ENCODE results near the gene KLHL35. TPM values are rescaled to one million over a fixed set of nuclear protein-coding genes. Genes with fewer than 3 reads are reported as not detected.

KLHL35 gene, protein sequence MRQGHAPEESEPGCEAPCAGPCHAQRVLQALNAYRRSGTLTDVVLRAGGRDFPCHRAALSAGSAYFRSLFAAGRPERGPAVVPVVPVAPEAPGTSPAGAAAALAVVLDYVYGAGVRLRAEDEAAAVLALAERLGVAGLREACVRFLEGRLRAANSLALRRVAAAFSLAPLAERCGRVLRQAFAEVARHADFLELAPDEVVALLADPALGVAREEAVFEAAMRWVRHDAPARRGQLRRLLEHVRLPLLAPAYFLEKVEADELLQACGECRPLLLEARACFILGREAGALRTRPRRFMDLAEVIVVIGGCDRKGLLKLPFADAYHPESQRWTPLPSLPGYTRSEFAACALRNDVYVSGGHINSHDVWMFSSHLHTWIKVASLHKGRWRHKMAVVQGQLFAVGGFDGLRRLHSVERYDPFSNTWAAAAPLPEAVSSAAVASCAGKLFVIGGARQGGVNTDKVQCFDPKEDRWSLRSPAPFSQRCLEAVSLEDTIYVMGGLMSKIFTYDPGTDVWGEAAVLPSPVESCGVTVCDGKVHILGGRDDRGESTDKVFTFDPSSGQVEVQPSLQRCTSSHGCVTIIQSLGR
- total RNA-seq, result under 1 TPM; 0.50 to 0.67 TPM

DNA sequence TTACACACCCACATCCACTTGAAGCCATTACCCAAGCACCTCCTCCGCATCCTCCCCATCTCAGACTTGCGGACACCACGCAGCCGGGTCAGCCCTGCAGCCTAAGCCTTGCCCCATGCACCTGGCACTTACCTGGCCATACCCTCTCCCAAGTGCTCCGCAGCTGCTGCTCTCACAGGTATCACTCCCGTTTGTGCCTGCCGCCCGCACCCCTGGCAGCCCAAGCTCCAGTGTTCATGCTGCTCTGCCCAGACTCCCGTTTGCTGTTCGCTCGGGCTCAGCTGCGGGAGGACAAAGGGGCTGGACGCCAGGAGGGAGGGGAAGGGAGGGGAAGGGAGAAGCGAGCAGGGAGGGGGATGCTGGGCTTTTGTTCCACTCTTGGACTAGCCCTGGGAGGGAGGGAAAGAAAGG lies at the start of gene KLHL35:
KLHL35 (minus strand) TSS at position 293 of the 411 bp plus-strand sequence. CDS start 2,574 bp downstream, outside the sequence.
- H3K36me3 ChIP-seq, result no peaks in the 10 kb centered on the region
- H3K27me3 ChIP-seq, result peaks cover 38% of the 10 kb centered on the region
- DNase-seq, result no peak
- H3K27ac ChIP-seq, result no peak within 1 kb of the TSS
- H3K9me3 ChIP-seq, result no peaks in the 10 kb centered on the region
- H3K4me3 ChIP-seq, result no peak within 1 kb of the TSS
- peaks cover 10% of the 10 kb centered on the region for H3K4me1 ChIP-seq
- intact Hi-C loops (cut with DNase I), result no loop called here
- no peak within 1 kb of the TSS for H3K9ac ChIP-seq (ENCODE audit: low read depth in 2 of 2, low read length in 2 of 2)
- TF ChIP-seq, protein P1, sequence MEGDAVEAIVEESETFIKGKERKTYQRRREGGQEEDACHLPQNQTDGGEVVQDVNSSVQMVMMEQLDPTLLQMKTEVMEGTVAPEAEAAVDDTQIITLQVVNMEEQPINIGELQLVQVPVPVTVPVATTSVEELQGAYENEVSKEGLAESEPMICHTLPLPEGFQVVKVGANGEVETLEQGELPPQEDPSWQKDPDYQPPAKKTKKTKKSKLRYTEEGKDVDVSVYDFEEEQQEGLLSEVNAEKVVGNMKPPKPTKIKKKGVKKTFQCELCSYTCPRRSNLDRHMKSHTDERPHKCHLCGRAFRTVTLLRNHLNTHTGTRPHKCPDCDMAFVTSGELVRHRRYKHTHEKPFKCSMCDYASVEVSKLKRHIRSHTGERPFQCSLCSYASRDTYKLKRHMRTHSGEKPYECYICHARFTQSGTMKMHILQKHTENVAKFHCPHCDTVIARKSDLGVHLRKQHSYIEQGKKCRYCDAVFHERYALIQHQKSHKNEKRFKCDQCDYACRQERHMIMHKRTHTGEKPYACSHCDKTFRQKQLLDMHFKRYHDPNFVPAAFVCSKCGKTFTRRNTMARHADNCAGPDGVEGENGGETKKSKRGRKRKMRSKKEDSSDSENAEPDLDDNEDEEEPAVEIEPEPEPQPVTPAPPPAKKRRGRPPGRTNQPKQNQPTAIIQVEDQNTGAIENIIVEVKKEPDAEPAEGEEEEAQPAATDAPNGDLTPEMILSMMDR (IDR thresholded peaks at IDR 0.05), result no peak

DNA sequence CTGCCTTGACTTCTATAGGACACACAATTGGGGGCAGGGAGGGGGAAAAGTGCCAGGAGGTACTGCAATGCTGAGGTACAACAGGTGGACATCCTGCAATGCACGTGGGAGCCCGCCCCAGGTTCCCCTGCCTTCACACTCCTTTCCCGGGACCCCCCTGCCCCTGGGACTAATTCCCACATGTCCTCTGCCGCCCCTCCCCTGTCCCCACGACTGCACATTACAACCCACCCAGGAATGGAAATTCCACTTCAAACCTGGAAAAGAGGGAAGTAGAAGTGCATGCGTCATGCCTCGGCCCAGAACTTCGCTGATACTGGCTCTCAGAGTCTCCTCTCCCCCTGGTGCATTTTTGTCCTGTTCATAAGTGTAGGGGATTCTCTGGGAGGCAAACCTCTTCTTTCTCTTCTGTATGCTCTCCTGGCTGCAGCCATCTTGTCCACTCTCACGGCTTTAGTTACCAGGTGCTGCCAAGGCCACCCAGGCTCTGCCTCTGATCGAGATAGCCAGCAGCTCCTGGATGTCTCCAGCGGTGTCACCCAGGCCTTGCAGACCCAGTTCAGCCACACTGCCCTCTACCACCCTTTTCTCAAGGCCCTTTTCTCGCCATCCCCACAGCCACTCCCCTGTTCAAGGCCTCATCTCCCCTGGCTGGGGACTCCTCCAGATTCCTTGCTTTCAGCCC lies 49.1 kb upstream of the KLHL35 start:
- H3K27ac ChIP-seq, result no peak overlapping the region
- H3K4me1 ChIP-seq, result no peaks in the 10 kb centered on the region
- TF ChIP-seq, protein P1 (IDR thresholded peaks at IDR 0.05), result no peak
- DNase-seq, result no peak
- intact Hi-C loops (cut with DNase I), result no loop called here
- H3K27me3 ChIP-seq, result no peaks in the 10 kb centered on the region
- H3K36me3 ChIP-seq, result no peaks in the 10 kb centered on the region
- no peaks in the 10 kb centered on the region for H3K9me3 ChIP-seq
- no peak overlapping the region for H3K9ac ChIP-seq (ENCODE audit: low read depth in 2 of 2, low read length in 2 of 2)
- no peak overlapping the region for H3K4me3 ChIP-seq

DNA sequence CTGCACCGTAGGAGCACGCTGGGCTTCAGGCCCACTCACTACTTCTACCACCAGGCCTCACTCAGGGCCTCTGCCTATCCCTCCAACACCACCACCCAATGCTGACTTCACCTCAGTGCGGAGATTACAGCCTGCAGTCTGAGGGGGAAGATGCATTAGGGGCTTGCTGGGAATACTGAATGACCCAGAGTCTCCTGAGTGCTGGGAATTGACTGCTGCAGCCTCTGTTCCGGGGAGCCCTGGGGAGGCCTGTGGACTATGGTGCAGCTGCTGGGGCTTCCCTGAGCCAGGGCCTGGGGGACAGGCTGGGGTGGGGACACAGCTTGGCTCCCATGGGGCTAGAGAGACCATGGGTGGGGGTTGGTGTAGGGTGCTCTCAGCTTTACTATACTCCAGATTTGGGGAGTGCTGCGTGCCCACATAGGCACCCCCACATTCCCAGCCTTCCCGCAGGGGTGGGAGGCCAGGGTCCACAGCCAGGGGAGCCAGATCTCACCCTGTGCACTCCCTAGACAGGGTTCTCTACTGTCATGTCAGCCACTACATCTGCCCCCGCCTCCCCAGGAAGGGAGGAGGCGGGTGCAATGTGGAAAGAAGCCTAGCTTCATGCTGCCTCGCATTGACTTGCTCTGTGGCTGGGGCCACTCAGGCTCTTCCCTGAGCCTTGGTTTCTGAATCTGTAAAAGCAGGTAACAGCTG lies 48.4 kb upstream of the KLHL35 start:
- H3K27me3 ChIP-seq, result no peaks in the 10 kb centered on the region
- TF ChIP-seq, protein P1 (IDR thresholded peaks at IDR 0.05), result no peak
- H3K4me3 ChIP-seq, result no peak overlapping the region
- H3K36me3 ChIP-seq, result no peaks in the 10 kb centered on the region
- intact Hi-C loops (cut with DNase I), result no loop called here
- DNase-seq, result no peak
- H3K4me1 ChIP-seq, result no peaks in the 10 kb centered on the region
- no peaks in the 10 kb centered on the region for H3K9me3 ChIP-seq
- no peak overlapping the region for H3K27ac ChIP-seq
- no peak overlapping the region for H3K9ac ChIP-seq (ENCODE audit: low read depth in 2 of 2, low read length in 2 of 2)

DNA sequence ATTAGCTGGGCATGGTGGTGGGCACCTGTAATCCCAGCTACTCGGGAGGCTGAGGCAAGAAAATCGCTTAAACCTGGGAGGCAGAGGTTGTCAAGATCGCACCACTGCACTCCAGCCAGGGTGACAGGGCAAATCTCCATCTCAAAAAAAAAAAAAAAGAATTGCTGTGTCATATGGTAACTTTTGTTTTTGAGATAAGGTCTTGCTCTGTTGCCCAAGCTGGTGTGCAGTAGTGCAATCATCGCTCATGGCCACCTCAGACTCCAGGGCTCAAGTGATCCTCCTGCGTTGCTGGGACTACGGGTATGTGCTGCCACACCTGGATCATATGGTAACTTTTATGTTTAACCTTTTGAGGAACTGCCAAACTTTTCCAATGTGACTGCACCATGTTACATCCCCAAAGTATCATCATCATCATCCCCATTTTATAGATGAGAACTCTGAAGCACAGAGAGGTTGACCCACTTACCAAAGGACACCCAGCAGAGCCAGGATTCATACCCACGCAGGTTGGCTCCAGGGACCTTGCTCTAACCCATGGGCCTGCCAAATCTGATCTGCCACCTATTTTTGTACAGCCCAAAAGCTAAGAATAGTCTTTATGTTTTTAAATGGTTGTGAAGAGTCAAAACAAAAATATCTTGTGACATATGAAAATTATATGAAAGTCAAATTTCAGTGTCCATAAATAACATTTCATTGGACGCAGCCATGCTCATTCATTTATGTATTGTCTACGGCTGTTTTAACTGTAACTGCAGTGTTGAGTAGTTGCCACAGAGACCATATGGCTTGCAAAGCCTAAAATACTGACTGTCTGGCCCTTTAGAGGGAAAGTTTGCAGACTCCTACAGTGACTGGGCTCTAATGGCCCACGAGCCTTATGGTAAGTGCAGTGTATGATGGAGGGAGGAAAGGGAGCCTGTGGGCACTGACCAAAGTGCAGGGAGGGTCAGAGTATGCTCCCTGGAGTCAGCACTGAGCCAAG lies 47.5 kb upstream of the KLHL35 start:
- intact Hi-C loops (cut with DNase I), result no loop called here
- Histone ChIP-seq H3K4me1 (no peaks in the 10 kb centered on the region), H3K27ac (no peak overlapping the region), H3K36me3 (no peaks in the 10 kb centered on the region), H3K9ac (ENCODE audit: low read depth in 2 of 2, low read length in 2 of 2) (no peak overlapping the region), H3K27me3 (no peaks in the 10 kb centered on the region), H3K4me3 (no peak overlapping the region), H3K9me3 (no peaks in the 10 kb centered on the region)
- no peak for DNase-seq
- TF ChIP-seq, protein P1 (IDR thresholded peaks at IDR 0.05), result no peak
